Cardiac fibroblast (primary cell): ENCODE results near the gene MEIOSIN.

Experiments used
- DNase-seq, 2 donors: peaks; one replicate each; pipeline versions ENCODE4 v3.0.0 to v3.0.0-alpha.2; 2010; ENCODE audit warnings: low read depth in 2 of 2
- H3K4me3 ChIP-seq, 2 donors: replicated peaks in 1 of 2; 1 replicate in 1 of 2; 2 replicates in 1 of 2; pipeline ENCODE4 v1.5.1; 2011; ENCODE audit warnings: low read depth in 2 of 2, low read length in 2 of 2, mild to moderate bottlenecking in 2 of 2, moderate library complexity in 1 of 2
- CTCF ChIP-seq: IDR thresholded peaks from one replicate; pipeline ENCODE4 v1.5.1; 2011; ENCODE audit warnings: low read depth, mild to moderate bottlenecking, low read length, inconsistent platforms

The MEIOSIN gene

GRCh38 chr19:45769821-45770191, 36.6 kb downstream of the MEIOSIN start:
- DNase-seq, result peak in 1 of 2 donors; percentile 65
- no peak for TF ChIP-seq CTCF

DNA sequence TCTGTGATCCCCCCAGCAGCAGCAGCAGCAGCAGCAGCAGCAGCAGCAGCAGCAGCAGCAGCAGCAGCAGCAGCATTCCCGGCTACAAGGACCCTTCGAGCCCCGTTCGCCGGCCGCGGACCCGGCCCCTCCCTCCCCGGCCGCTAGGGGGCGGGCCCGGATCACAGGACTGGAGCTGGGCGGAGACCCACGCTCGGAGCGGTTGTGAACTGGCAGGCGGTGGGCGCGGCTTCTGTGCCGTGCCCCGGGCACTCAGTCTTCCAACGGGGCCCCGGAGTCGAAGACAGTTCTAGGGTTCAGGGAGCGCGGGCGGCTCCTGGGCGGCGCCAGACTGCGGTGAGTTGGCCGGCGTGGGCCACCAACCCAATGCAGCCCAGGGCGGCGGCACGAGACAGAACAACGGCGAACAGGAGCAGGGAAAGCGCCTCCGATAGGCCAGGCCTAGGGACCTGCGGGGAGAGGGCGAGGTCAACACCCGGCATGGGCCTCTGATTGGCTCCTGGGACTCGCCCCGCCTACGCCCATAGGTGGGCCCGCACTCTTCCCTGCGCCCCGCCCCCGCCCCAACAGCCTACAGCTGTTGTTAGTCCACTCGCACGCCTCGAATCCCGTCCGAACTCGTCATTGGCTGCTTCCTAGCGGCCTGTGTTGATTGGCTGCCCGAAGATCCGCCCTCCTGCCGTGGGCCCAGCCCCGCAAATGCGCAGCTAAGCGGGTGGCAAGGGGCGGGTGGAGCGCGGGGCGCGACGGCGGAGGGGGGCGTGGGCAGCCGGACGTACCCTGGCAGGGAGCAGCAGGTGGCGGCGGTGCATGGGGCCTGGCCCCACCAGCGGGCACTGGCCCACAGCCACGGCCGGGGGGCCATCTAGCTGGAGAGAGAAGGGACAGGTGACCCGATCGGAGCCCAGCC, 37.2 kb downstream of the MEIOSIN start:
- peak; percentile 61 for TF ChIP-seq CTCF
- H3K4me3 ChIP-seq, result peak overlapping the region; percentile 56 to 58

More at GRCh38 chr19:45769821-45770191, 36.6 kb downstream of the MEIOSIN start:
- H3K4me3 ChIP-seq, result peak overlapping the region; percentile 56 to 58

DNA sequence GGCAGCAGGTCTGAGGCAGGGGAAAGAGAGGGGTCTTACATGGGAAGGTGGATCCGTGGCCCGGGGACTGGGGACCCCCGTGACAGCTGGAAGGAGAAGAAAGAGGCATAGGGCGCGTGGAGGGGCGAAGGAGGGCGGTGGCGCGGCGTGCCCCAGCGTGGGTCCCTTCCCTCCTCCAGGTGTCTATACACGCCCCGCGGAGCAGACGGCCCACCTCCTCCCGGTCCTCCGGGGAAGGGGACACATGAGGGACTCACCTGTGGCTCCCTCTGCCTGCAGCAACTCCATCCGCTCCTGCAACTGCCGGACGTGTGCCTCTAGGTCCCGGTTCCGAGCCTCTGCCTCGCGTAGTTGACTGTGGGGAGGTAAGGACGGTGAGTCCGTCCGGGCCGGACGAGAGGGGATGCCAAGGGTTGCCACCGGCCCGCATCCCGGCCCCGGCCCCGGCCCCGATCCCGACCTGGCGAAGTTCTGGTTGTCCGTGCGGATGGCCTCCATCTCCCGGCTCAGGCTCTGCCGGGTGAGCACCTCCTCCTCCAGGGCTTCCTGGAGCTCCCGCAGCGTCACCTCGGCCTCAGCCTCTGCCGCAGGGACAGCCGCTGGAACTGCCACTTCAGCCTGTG, 38.2 kb downstream of the MEIOSIN start:
- no peak for DNase-seq
- TF ChIP-seq CTCF, result no peak
- no peak overlapping the region for H3K4me3 ChIP-seq

More for the DNA sequence above, 37.2 kb downstream of the MEIOSIN start:
- DNase-seq, result peak; percentile 97 to 99

- TF ChIP-seq CTCF, result no peak
- no peak for DNase-seq
- H3K4me3 ChIP-seq, result no peak overlapping the region
Observed at GRCh38 chr19:45772130-45772840, 39.0 kb downstream of the MEIOSIN start.

DNA sequence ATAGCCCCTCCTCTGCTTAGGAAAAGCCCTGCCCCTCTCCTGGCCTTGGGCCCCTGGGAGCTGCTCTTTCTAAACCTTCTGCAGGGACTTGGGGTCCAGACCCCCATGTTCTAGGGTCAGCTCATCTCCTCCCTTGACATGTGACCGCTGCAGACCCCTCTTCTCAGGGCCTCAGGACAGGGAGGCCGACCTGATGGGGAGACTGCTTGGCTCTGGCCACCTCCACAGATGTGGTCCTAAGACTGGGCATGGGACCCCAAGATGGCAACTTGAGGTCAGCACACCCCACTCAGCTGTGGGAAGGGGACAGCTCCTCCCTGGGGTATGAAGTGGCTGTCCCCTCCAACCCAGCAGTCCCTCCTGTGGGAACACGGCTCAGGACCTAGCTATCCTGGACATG, 39.7 kb downstream of the MEIOSIN start:
- TF ChIP-seq CTCF, result no peak
- no peak for DNase-seq
- H3K4me3 ChIP-seq, result no peak overlapping the region

- no peak for TF ChIP-seq CTCF
- no peak overlapping the region for H3K4me3 ChIP-seq
- no peak for DNase-seq
Observed at GRCh38 chr19:45773384-45773783, 40.1 kb downstream of the MEIOSIN start.
